ENCODE measurements around the gene PAX9. TPM values are rescaled to one million over a fixed set of nuclear protein-coding genes. Genes with fewer than 3 reads are reported as not detected.

PAX9 gene
- polyA plus RNA-seq, 4 donors = 0.03 to 0.04 TPM; not detected in 2

DNA sequence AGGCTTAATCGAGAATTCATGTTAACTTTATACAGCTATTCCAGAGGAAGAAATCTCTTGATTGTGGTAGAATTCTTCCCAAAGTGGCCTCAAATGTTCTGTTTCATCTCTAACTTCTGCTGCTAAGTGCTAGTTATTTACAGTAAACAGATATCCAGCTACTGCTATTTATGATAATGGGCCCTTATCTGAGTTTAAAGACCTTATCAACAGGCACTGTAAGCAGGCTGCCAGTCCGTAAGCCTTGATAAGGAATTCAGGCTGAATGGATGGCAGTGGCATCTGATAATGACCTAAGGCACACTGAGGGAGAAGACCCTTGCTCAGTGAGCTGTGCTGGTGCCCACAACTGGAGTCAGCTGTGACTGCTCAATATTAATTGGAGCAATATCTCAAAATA, 59.0 kb downstream of the PAX9 start:
- WGBS, 3 donors = 52 to 67% (median 60%) methylated on average over 2 of the region's 2 CpGs
- no peak for DNase-seq
- Histone ChIP-seq H3K27ac (ENCODE audit: low read depth in 1 of 3, low read length in 2 of 3) (no peak overlapping the region), H3K27me3 (ENCODE audit: control insufficient read depth in 3 of 3, insufficient read depth in 3 of 3, low read length in 3 of 3) (no peaks in the 10 kb centered on the region), H3K9me3 (ENCODE audit: control insufficient read depth in 2 of 2, insufficient read depth in 1 of 2, low read depth in 1 of 2, low read length in 1 of 2) (no peaks in the 10 kb centered on the region), H3K4me3 (ENCODE audit: low read depth in 1 of 3, low read length in 3 of 3) (no peak overlapping the region), H3K4me1 (ENCODE audit: control insufficient read depth in 3 of 3, insufficient read depth in 2 of 3, low read depth in 1 of 3, low read length in 2 of 3) (no peaks in the 10 kb centered on the region), H3K36me3 (ENCODE audit: control insufficient read depth in 3 of 3, insufficient read depth in 2 of 3, low read depth in 1 of 3, low read length in 3 of 3) (no peaks in the 10 kb centered on the region)
- no peak for FAIRE-seq

DNA sequence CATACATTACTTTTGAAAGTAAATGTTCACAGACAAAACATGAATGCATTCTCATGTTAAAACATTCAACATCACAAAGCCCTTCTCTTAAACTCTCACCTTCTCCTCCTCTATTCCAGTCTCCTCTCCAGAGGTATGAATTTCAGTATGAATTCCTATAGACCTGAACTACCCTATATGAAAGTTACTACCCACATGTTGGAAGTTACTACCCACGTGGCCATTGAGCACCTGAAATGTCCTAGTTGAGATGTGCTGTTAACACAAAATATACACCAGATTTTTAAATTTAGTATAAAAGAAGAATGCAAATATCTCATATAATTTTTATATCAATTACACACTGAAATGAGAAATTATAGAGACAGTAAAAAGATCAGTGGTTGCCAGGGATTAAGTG, 60.2 kb downstream of the PAX9 start:
- no peak for DNase-seq
- Histone ChIP-seq H3K27ac (ENCODE audit: low read depth in 1 of 3, low read length in 2 of 3) (no peak overlapping the region), H3K4me1 (ENCODE audit: control insufficient read depth in 3 of 3, insufficient read depth in 2 of 3, low read depth in 1 of 3, low read length in 2 of 3) (no peaks in the 10 kb centered on the region), H3K36me3 (ENCODE audit: control insufficient read depth in 3 of 3, insufficient read depth in 2 of 3, low read depth in 1 of 3, low read length in 3 of 3) (no peaks in the 10 kb centered on the region), H3K9me3 (ENCODE audit: control insufficient read depth in 2 of 2, insufficient read depth in 1 of 2, low read depth in 1 of 2, low read length in 1 of 2) (no peaks in the 10 kb centered on the region), H3K27me3 (ENCODE audit: control insufficient read depth in 3 of 3, insufficient read depth in 3 of 3, low read length in 3 of 3) (no peaks in the 10 kb centered on the region), H3K4me3 (ENCODE audit: low read depth in 1 of 3, low read length in 3 of 3) (no peak overlapping the region)
- no peak for FAIRE-seq
- 73 to 91% (median 82%) methylated on average over 1 of the region's 1 CpG for WGBS, 3 donors

GRCh38 chr14:36723530-36723929, 61.9 kb downstream of the PAX9 start:
- no peaks in the 10 kb centered on the region for H3K9me3 ChIP-seq (ENCODE audit: control insufficient read depth in 2 of 2, insufficient read depth in 1 of 2, low read depth in 1 of 2, low read length in 1 of 2)
- no peak overlapping the region for H3K4me3 ChIP-seq (ENCODE audit: low read depth in 1 of 3, low read length in 3 of 3)
- 56 to 72% (median 62%) methylated on average over 2 of the region's 2 CpGs for WGBS, 3 donors
- DNase-seq (no peak), FAIRE-seq (no peak)
- H3K27ac ChIP-seq (ENCODE audit: low read depth in 1 of 3, low read length in 2 of 3) = no peak overlapping the region
- no peaks in the 10 kb centered on the region for H3K27me3 ChIP-seq (ENCODE audit: control insufficient read depth in 3 of 3, insufficient read depth in 3 of 3, low read length in 3 of 3)
- H3K4me1 ChIP-seq (ENCODE audit: control insufficient read depth in 3 of 3, insufficient read depth in 2 of 3, low read depth in 1 of 3, low read length in 2 of 3) = no peaks in the 10 kb centered on the region
- no peaks in the 10 kb centered on the region for H3K36me3 ChIP-seq (ENCODE audit: control insufficient read depth in 3 of 3, insufficient read depth in 2 of 3, low read depth in 1 of 3, low read length in 3 of 3)

- no peaks in the 10 kb centered on the region for H3K27me3 ChIP-seq (ENCODE audit: control insufficient read depth in 3 of 3, insufficient read depth in 3 of 3, low read length in 3 of 3)
- no peaks in the 10 kb centered on the region for H3K9me3 ChIP-seq (ENCODE audit: control insufficient read depth in 2 of 2, insufficient read depth in 1 of 2, low read depth in 1 of 2, low read length in 1 of 2)
- DNase-seq (no peak), FAIRE-seq (no peak)
- H3K36me3 ChIP-seq (ENCODE audit: control insufficient read depth in 3 of 3, insufficient read depth in 2 of 3, low read depth in 1 of 3, low read length in 3 of 3) = no peaks in the 10 kb centered on the region
- no peaks in the 10 kb centered on the region for H3K4me1 ChIP-seq (ENCODE audit: control insufficient read depth in 3 of 3, insufficient read depth in 2 of 3, low read depth in 1 of 3, low read length in 2 of 3)
- no peak overlapping the region for H3K27ac ChIP-seq (ENCODE audit: low read depth in 1 of 3, low read length in 2 of 3)
- H3K4me3 ChIP-seq (ENCODE audit: low read depth in 1 of 3, low read length in 3 of 3) = no peak overlapping the region
These were observed 62.5 kb downstream of the PAX9 start for GRCh38 chr14:36724162-36724561.

- no peak for DNase-seq
- H3K27me3 ChIP-seq (ENCODE audit: control insufficient read depth in 3 of 3, insufficient read depth in 3 of 3, low read length in 3 of 3) = no peaks in the 10 kb centered on the region
- H3K36me3 ChIP-seq (ENCODE audit: control insufficient read depth in 3 of 3, insufficient read depth in 2 of 3, low read depth in 1 of 3, low read length in 3 of 3) = no peaks in the 10 kb centered on the region
- no peak overlapping the region for H3K4me3 ChIP-seq (ENCODE audit: low read depth in 1 of 3, low read length in 3 of 3)
- 85 to 95% (median 89%) methylated on average over 3 of the region's 3 CpGs for WGBS, 3 donors
- no peaks in the 10 kb centered on the region for H3K9me3 ChIP-seq (ENCODE audit: control insufficient read depth in 2 of 2, insufficient read depth in 1 of 2, low read depth in 1 of 2, low read length in 1 of 2)
- no peak overlapping the region for H3K27ac ChIP-seq (ENCODE audit: low read depth in 1 of 3, low read length in 2 of 3)
- H3K4me1 ChIP-seq (ENCODE audit: control insufficient read depth in 3 of 3, insufficient read depth in 2 of 3, low read depth in 1 of 3, low read length in 2 of 3) = no peaks in the 10 kb centered on the region
- FAIRE-seq = no peak
These were observed 64.5 kb downstream of the PAX9 start for GRCh38 chr14:36726128-36726527.

Other genes with a start within 250 kb of the PAX9 start
- under 1 TPM in 1 of 4 donors, not detected in 3; 0.45 TPM for gene NKX2-1, start 141.6 kb upstream of the PAX9 start, polyA plus RNA-seq
- not detected for gene NKX2-8, start 79.2 kb upstream of the PAX9 start, polyA plus RNA-seq

Data from small intestine (tissue), 7 donors.